NCI-H187 treated with DMSO at 0.1 percent for 48 hours (cell line): ENCODE results near the gene CYYR1.
"Not testable (repeated sequence)": the region's sequence is repeated elsewhere in the genome, so short reads cannot be mapped to it uniquely, and the experiment has no call there.

ENCODE experiments used
- DNase-seq: peaks from one replicate; lab custom pipeline; 2025; lab: John Stamatoyannopoulos, UW

Gene CYYR1

DNA sequence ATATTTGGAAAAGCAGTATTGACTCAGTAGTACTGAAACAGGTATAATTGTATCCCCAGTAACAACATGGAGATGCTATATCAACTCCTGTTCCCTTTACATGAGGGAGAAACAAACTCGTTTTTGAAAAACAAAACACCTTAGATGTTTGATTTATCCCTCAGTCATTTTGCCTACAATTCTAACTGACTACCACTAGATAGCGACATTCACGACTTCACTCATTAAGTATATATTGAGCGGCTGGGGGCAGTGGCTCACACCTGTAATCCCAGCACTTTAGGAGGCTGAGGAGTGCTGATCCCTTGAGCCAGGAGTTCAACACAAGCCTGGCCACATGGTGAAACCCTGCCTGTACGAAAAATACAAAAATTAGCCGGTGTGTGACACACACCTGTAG, 83.3 kb downstream of the CYYR1 start:
- no peak for DNase-seq

DNA sequence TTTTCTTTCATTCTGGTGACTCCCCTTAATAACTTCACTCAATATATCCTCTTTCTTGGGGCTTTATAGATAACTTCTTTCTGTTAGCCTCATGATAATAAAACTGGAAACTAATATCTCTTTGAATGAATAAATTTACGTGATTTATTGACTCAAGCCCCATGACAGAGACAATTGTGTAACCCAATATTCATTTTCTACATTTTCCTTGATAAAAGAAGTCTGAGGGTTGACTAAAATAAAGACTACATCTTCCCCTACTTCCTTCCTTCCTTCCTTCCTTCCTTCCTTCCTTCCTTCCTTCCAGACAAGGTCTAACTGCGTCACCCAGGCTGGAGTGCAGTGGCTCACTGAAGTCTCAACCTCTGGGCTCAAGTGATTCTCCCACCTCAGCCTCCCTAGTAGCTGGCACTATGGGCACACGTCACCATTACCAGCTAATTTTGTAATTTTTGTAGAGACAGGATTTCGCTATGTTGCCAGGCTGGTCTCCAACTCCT, 85.1 kb downstream of the CYYR1 start:
- no peak for DNase-seq

DNA sequence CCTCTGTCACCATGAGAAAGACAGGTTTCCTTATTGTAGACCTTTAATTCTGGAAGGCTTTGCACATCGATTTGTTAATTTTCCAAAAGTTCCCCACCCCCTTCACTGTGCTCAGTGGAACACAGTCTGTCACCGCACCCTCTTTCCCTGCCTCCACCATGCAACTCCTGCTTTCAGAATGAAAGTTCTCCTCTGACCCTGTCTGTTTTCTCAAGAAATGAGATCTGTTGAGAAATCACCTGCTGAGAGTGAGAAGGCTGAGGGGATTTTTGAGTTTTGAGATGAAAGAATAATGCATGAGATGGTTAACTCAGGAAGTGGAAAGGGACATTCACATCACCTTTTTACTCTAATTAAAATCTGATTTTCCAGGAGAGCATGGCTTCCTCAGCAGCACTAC, 99.6 kb downstream of the CYYR1 start:
- DNase-seq, result no peak

DNA sequence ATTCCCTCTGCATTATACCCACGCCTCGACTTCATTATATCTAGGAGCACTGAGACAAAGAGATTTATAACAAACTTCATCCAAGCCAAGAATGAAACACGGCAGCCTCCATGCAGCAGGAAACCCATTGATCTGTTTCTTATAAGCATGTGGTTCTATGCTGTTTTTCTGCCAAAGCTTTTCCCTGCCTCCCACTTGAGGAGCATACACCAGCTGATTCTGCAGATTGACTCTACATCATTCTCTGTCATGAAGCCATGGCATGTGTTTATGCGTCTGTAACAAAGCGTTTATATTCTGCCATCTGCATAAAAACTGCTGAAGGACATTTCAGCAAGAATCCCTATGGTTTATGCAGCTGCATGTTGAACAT, 102.0 kb downstream of the CYYR1 start:
- DNase-seq, result no peak

DNA sequence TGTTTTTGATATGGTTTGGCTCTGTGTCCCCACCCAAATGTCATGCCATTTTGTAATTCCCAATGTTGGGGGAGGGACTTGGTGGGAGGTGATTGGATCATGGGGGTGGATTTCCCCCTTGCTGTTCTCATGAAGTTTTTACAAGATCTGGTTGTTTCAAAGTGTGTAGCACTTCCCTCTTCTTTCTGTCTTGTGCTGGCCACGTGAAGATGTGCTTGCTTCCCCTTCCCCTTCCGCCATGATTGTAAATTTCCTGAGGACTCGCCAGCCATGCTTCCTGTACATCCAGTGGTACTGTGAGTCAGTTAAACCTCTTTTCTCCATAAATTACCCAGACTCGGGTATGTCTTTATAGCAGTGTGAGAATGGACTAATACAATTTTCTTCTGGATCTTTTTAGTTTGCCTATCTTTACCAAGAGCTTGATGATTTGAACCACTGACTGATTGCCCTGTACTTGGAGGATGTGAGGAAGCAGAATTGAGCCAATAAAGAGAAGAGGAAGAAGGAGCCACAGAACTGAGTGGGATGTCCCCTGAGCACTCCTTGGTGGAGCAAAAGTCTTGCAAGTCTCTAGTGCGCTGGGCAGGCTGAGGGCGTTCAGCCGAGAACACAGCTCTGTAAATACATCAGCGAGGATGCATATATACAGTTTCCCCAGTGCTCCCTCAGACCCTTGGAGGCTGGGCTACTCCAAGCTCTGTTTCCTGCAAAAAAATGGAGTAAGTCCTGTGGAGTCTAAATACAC, 102.6 kb downstream of the CYYR1 start:
- DNase-seq, result no peak

DNA sequence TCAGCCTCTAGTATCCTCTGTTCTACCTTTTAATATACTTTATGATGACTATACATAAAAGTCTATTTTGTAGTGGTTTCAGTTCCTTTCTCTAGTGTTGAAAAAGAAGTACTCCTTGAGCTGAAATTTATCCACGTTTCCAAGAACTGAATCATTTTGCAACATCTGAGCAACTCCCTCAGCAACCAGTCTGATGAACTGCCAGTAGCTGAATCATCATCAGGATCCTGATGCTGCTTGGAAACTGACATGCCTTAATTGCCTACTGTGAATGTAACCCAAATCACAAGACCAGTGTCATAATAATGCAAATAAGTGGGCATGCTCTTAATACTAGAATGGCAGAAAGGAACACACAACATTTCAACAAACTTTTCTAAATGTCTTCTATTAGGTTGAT, 103.3 kb downstream of the CYYR1 start:
- no peak for DNase-seq

DNA sequence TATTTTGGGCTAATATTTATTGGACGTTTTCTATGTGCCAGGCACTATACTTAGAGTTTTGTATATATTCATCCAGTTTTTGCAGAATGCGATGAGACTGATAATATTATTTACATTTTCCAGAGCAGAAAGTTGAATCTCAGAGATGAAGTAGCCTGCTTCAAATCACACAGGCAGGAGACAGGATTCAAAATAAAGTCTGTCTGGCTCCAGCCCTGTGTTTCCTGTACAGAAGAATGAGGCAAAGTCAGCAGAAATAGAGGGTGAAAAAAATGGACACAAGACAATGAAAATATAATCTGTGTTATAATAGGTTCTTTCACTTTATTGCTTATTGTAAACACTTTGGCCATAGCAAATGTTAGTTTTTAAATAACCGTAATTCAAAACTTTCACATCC, 107.2 kb downstream of the CYYR1 start:
- no peak for DNase-seq

DNA sequence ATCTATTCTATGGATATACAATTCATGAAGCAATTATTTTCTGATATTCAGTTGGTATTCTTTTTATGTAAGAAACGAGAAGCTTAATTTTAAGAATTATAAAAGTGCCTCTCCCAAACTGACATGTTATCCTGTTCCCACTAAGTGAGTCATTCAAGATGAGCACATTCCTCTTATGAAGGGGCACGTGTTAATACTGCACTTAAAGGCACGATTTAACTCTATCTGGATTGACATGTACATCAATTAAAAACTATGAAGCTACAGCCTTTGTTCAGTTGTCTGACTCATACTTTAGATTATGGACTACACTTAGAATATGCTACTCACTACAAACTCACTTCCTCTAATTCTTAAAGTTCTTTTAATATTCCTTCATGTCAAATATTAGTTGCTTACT, 111.6 kb downstream of the CYYR1 start:
- DNase-seq, result no peak

DNA sequence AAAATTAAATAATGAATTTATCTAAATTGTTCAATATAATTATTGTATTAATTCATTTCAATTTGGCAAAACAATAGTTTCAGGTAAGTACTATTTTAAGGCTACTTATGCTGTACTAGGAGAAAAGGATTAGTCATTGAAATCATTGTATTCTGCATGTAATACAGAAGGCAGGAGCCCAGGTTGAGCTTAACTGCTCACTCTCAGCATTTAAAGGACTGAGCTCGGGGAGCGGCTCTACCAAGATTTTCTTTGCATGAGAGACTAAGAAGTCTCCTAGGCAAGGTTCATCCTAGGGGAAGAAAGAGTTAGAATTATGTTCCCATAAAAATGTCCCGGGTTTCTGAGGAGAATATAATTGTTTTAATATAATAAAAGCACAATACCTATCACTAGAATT, 112.5 kb downstream of the CYYR1 start:
- DNase-seq, result no peak

DNA sequence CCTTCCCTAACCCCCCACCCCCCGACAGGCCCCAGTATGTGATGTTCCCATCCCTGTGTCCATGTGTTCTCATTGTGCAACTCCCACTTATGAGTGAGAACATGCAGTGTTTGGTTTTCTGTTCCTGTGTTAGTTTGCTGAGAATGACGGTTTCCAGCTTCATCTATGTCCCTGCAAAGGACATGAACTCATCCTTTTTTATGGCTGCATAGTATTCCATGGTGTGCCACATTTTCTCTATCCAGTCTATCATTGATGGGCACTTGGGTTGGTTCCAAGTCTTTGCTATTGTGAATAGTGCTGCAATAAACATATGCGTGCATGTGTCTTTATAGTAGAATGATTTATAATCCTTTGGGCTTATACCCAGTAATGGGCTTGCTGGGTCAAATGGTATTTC, 114.2 kb downstream of the CYYR1 start:
- not testable (repeated sequence) for DNase-seq

DNA sequence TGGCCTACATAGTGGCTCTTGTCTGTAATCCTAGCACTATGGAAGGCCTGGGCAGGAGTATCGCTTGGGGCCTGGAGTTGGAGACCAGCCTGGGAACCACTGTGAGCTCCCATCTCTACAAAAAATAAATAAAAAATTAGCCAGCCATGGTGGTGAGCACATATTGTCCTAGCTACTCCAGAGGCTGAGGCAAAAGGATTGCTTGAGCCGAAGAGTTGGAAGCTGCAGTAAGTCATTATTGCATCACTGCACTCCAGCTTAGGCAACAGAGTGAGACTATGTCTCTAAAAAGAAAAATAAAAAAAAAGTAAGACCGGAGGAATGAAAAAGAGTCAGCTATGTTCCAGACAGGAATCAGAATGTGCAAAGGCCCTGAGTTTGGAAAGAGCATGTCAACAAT, 115.3 kb downstream of the CYYR1 start:
- no peak for DNase-seq

DNA sequence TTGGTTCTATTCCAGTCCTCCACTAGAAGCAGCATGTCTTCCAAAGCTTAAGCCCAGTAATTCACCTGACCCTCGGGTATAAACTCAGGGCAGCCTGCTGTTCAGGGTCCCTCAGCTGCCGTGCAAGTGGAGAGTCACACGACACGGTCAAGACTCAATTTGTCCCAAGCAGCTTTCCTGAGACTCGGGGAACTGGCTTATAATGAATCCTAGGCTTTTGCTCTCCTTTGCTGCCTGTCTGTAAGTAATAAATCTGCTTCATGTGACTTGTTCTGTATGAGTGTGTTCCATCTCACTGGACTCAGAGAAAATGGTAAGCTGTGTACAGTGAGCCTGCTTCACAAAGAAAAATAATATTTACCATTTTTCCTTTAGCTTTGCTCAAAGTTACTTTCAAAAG, 119.8 kb downstream of the CYYR1 start:
- DNase-seq, result no peak

DNA sequence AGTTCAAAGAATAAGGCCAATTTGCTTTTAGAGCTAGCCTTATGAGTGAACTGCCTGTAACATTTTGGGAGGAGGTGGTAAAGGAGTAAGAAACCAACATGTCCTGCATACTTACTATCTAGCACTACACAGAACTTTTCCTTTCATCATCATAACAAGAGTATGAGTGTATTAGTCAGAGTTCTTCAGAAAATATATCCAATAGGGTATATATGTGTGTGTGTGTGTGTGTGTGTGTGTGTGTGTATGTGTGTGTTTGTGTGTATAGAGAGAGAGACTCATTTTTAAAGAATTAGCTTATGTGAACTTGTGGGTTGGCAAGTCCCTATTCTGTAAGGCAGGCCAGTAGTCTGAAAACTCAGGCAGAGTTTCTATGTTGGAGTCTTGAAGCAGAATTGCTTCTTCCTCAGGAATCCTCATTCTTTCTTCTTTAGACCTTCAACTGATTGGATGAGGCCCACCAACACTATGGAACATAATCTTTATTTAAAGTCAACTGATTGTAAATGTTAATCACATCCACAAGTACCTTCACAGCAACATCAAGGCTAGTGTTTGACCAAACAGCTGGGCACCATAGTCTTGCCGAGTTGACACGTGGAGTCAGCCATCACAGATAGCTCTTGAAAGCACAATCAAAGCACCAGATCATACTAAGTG, 121.9 kb downstream of the CYYR1 start:
- DNase-seq, result no peak

DNA sequence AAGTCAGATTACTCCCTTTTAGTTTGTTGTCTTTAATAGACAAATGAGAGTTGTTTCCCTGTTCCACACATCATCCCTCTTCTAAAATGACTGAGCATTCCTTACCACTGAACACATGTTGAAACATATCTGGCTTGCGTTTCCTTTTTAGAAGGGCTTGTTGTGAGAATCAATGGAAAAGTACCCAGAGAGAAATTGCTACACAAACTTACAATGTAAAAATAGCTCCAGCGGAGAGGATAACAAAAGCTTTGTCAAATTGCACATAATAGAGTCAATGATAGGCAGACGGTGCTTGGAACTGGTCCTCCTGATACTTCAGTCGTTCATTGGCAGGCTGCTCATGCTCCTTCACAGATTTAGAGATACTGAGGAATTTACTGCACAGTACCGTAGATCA, 123.9 kb downstream of the CYYR1 start:
- DNase-seq, result no peak

DNA sequence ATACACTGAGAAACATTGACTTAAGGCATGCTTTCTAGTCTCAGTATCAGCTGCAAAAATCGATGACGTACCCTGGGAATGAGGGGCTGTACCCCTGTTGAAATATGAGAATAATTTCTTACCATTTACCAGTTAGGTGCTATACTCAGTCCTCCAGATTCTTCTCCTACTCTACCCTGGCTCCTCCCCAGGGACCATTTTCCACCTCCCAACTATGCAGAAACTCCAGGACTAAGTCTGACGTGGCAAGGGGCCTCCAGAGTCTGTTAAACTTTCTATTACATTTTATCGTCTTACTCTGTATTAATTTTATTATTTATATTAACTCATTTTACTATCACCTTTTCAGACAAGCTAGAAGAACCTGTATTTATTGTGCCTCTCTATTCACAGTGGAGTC, 124.3 kb downstream of the CYYR1 start:
- DNase-seq, result no peak

DNA sequence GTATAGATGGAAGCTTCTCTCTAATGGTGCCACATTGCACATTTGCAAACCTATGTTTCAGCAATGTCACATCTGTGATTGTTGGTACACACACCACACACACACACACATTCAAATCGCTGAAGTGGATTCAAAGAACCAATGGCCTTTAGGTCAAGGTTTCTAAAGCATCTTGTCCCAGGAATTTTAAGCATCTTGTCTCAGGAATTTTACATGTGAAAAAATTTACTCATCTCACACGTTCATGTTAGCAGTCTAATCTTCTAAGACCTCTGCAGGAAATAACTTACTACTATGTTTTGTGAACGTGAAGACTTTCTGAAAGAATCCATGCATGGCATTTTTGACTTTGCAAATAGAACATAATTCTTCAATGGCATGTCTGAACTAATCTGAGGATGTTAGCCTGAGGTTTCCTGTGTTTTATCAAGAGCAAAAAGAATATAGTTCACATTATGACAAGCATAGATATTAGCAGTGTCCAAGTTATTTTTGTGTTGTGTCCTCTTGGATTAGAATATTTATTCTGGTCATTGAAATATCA, 125.1 kb downstream of the CYYR1 start:
- no peak for DNase-seq

DNA sequence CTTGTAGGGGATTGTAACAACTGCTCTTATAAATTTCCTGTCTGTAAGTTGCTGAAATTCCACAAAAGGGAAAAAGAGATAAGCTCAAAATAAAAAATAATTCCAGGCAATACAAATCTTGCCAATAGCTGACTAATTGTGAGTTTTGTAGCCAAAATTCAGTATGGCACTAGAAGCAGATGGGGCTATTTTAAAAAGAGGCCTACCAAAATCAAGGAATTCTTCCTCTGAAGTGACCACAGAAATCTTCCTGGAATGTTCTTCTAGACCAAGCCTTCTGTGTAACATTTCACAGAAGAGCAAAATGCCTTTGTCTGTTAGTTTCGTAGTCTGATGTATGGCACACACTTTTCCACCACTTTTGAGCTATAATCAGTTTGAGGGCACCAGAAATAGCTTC, 127.6 kb downstream of the CYYR1 start:
- DNase-seq, result no peak

DNA sequence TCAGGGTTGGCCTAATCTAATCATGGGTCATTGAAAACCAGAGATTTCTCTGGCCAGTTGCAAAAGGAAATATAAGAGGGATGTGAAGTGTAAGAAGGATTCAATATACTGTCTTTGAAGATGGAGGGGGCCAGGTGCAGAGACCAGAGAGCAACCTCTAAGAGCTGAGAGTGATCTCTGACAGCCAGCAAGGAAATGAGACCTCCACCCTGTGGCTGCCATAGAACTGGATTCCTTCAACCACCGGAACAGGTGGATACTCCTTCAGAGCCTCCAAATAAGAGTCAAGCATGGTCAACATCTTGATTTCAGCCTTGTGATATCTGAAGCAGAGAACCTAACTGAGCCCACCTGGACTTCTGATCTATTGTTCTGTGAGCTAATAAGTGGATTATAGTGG, 128.4 kb downstream of the CYYR1 start:
- DNase-seq, result no peak

DNA sequence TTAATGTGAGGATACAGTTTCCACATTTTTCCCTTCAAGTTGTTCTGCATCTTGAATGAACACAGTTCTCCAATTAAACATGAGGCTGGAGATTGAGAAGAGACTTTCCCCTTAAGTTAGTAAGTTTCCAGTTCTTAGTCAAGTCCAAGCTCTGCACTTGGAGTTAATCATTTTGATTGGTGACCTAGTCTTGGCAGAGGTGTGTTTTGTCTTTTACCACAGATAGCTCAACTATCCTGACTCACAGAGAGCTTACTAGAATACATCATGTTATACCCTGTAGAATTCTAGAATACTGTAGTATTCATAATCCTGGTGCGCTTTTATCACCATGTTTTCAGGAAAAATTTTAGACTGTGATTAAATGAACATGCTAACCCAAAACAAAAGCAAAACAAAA, 129.2 kb downstream of the CYYR1 start:
- DNase-seq, result no peak

DNA sequence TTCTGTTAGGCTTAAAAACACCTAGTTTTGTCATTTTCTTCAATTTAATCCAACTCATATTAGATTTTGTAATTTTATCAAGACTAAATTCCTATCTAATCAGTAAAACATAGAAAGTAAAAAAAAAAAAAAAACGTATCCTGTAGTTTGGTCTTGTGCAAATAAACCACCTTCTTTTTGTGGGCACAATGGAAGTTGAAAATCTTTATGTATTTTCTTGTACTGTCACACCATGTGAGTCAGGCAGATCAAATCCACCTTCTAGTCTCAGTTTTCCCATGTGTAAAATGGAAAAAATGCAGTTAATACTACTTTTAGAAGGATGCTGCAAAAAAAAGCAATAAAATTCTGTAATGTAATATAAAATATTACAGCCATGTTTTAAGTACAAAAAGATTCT, 129.8 kb downstream of the CYYR1 start:
- DNase-seq, result no peak

DNA sequence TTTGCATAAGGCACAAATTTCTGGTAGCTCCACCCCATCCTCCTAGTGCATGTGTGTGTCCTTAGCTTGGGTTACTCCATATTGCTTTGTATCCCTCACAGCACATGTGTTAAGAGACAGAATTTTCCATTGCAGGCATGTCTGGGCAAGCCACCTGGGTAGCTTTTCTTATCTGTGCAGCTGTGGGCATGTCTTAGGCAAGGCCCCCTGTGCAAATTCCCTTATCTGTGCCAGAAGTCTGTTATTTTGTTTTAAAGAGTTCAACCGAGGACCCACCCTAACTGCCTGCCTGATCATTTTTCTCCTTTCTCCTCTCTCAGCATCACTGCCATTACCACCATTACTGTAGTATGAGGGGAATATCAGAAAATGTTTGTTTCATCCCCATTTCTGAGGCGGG, 131.9 kb downstream of the CYYR1 start:
- DNase-seq, result no peak

DNA sequence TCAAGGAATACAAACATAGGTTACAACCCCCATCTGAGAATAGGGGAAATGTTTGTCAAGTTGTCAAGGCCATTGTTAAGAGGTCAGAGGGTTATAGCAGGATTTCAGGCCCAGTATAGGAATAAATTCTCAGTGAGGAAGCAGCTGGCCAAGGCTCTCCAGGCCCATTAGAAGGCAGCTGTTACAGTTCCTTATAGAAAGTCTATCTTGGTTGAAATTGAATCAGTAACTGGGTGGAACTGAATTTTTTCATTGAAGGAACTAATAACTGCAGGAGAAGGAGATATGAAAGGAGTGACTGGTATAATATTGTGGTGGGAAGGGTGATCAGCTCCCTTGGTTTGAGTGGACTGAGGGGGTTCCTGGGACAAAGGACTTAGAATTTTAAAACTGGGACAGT, 134.1 kb downstream of the CYYR1 start:
- no peak for DNase-seq

DNA sequence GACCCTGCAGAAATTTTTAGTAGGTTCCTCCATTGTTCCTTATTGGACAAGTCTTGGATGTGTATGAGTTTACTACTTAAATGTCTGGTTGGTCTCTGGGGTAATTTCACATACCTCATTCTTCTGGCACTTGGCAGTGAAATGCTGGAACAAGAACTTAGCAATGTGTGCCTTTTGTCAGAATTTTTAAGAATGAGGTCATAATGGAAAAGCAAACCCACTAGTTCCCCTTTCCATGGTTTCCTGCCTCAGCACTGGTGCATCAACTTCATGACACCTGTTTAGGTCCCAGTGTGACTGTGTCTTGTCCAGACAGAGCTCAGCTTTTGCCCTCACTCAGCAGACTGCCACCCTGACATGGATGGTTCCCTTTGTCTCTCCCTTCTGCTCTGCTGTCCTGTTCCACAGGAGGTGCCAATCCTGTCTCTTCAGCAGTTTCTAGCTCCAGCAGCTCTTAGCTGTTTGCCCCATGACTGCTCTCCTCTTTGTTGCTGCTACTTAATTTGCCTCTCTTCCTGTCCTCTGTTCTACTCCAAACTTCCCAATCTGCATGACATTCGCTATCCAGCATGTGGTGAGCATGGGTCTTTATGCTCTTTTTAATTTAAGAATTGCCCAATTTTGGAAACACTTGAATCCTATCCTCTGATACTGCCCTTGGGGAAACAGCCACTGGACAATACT, 135.6 kb downstream of the CYYR1 start:
- no peak for DNase-seq
